ENCODE results near the gene HDLBP. TPM values are rescaled to one million over a fixed set of nuclear protein-coding genes. Genes with fewer than 3 reads are reported as not detected.

Gene HDLBP
- total RNA-seq, 1 donor from 2014 or later: 300 TPM

DNA sequence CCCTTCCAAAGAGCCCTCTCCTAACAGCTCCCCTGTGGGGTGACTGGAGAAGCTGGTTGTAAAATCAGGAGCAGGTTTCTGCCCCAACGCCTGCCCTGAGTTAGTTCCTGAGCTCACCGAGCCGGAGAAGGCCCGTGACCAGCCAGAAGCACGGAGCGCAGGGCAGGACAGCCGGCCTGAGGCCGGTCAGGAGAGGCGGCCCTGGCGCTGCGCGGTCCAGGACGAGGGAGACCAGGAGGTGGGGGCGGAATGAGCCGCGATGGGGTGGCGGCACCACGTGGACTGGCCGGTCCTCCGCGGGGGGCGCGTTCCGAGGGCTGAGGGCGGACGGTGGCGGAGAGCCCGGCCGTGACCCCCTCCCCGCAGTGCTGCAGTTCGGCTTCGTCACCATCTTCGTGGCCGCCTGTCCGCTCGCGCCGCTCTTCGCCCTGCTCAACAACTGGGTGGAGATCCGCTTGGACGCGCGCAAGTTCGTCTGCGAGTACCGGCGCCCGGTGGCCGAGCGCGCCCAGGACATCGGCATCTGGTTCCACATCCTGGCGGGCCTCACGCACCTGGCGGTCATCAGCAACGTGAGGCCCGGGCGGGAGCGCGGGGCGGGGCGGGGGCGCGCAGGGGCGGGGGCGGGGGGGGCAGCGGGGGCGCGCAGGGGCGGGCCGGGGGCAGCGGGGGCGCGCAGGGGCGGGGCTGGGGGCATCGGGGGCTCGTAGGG is 98.0 kb downstream of the HDLBP start:
- Histone ChIP-seq H3K4me3 (peak overlapping the region; percentile 49 to 71), H3K27ac (peak overlapping the region; percentile 81), H3K4me1 (peaks cover 11% of the 10 kb centered on the region), H3K36me3 (no peaks in the 10 kb centered on the region), H3K27me3 (no peaks in the 10 kb centered on the region), H3K9me3 (no peaks in the 10 kb centered on the region)
- TF ChIP-seq, protein P1, sequence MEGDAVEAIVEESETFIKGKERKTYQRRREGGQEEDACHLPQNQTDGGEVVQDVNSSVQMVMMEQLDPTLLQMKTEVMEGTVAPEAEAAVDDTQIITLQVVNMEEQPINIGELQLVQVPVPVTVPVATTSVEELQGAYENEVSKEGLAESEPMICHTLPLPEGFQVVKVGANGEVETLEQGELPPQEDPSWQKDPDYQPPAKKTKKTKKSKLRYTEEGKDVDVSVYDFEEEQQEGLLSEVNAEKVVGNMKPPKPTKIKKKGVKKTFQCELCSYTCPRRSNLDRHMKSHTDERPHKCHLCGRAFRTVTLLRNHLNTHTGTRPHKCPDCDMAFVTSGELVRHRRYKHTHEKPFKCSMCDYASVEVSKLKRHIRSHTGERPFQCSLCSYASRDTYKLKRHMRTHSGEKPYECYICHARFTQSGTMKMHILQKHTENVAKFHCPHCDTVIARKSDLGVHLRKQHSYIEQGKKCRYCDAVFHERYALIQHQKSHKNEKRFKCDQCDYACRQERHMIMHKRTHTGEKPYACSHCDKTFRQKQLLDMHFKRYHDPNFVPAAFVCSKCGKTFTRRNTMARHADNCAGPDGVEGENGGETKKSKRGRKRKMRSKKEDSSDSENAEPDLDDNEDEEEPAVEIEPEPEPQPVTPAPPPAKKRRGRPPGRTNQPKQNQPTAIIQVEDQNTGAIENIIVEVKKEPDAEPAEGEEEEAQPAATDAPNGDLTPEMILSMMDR (IDR thresholded peaks at IDR 0.05): peak in 1 of 3 experiments; percentile 4
- TF ChIP-seq POLR2A (IDR thresholded peaks at IDR 0.05) (no peak), POLR2AphosphoS5 (IDR thresholded peaks at IDR 0.05; ENCODE audit: insufficient read depth in 1 of 2, low read depth in 1 of 2) (peak in 1 of 2 donors; percentile 71)
- DNase-seq (ENCODE audit: extremely low spot score in 2 of 2): no peak
- intact Hi-C loops (cut with DNase I): loop anchor here (10.0 kb wide), 1 partner anchor 113 kb away; the partner anchor contains the start of gene MTERF4

DNA sequence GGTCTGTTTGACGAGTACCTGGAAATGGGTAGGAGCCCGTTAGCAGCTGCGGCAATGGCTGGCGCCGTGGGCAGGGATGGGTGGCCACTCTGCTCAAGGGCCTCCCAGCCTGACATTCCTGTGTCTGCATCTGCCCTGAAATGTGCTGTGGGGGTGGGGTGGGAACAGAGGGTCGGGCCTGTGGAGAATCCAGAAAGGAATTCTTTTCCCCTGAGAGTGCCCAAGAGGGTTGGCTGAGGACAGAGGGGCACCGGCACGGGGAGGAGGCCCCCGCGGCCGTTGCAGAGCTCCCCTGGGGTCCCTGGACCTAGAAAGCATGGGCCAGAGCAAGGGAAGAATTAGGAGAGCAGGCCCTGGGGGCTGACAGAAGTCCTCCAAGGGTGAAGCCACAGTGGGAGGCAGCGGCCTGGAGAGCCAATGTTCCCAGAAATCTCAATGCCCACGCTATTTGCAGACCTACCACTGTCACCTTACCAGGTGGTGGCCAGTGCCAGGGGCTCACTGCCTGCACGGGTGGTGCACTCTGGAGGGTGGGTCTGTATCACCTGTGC is 99.2 kb downstream of the HDLBP start:
- Histone ChIP-seq H3K4me1 (peaks cover 11% of the 10 kb centered on the region), H3K36me3 (no peaks in the 10 kb centered on the region), H3K9me3 (no peaks in the 10 kb centered on the region), H3K27me3 (no peaks in the 10 kb centered on the region), H3K4me3 (no peak overlapping the region), H3K27ac (no peak overlapping the region)
- no peak for TF ChIP-seq POLR2A (IDR thresholded peaks at IDR 0.05)
- TF ChIP-seq, protein P1 (IDR thresholded peaks at IDR 0.05): no peak
- no peak for TF ChIP-seq POLR2AphosphoS5 (IDR thresholded peaks at IDR 0.05; ENCODE audit: insufficient read depth in 1 of 2, low read depth in 1 of 2)
- intact Hi-C loops (cut with DNase I): loop anchor here (10.0 kb wide), 1 partner anchor 111 kb away; the partner anchor contains the start of gene MTERF4
- DNase-seq (ENCODE audit: extremely low spot score in 2 of 2): no peak

DNA sequence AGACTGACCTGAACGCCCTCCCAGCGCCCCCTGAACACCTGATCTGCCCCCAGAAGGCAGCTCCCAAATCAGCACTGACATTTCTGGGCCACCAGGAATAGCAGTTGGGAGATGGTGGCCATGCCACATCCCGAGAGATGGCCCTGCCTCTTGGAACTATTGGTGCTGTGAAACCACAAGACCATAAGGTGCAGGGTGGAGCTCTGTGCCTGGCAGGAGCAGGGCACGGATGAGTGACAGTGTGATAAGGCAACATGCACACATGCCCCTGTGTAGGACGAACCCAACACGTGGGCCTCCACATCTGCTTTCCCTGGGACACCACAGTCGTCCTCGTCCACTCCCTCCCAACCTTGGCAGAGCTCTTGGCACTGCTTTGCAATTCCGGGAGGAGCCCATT is 100.1 kb downstream of the HDLBP start:
- no peak overlapping the region for H3K27ac ChIP-seq
- no peaks in the 10 kb centered on the region for H3K36me3 ChIP-seq
- no peaks in the 10 kb centered on the region for H3K27me3 ChIP-seq
- H3K4me3 ChIP-seq: no peak overlapping the region
- H3K9me3 ChIP-seq: no peaks in the 10 kb centered on the region
- peaks cover 11% of the 10 kb centered on the region for H3K4me1 ChIP-seq
- no peak for DNase-seq (ENCODE audit: extremely low spot score in 2 of 2)
- TF ChIP-seq POLR2A (IDR thresholded peaks at IDR 0.05): no peak
- intact Hi-C loops (cut with DNase I): loop anchor here (10.0 kb wide), 1 partner anchor 111 kb away; the partner anchor contains the start of gene MTERF4

DNA sequence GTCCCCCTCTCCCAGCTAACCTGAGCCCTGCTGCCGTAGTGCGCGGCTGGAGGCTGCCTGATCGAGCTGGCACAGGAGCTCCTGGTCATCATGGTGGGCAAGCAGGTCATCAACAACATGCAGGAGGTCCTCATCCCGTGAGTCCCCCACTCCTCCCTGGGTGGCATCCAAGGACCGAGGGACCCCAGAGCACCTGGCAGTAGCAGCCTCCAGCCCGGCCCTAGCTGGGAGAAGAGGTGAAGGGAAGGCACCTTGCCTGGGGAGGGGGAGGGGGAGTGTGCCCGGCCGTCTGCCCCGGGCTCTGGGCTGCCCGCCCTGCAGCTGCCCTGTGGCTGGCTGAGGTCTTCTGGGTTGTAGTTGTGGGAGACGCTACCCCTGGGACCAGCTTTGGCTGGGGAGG is 100.7 kb downstream of the HDLBP start:
- DNase-seq (ENCODE audit: extremely low spot score in 2 of 2): no peak
- no peaks in the 10 kb centered on the region for H3K27me3 ChIP-seq
- H3K4me3 ChIP-seq: no peak overlapping the region
- no peak overlapping the region for H3K27ac ChIP-seq
- intact Hi-C loops (cut with DNase I): loop anchor here (10.0 kb wide), 1 partner anchor 110 kb away; the partner anchor contains the start of gene MTERF4
- no peak for TF ChIP-seq POLR2AphosphoS5 (IDR thresholded peaks at IDR 0.05; ENCODE audit: insufficient read depth in 1 of 2, low read depth in 1 of 2)
- no peak for TF ChIP-seq POLR2A (IDR thresholded peaks at IDR 0.05)
- TF ChIP-seq, protein P1 (IDR thresholded peaks at IDR 0.05): no peak
- no peaks in the 10 kb centered on the region for H3K36me3 ChIP-seq
- no peaks in the 10 kb centered on the region for H3K9me3 ChIP-seq
- peaks cover 11% of the 10 kb centered on the region for H3K4me1 ChIP-seq

DNA sequence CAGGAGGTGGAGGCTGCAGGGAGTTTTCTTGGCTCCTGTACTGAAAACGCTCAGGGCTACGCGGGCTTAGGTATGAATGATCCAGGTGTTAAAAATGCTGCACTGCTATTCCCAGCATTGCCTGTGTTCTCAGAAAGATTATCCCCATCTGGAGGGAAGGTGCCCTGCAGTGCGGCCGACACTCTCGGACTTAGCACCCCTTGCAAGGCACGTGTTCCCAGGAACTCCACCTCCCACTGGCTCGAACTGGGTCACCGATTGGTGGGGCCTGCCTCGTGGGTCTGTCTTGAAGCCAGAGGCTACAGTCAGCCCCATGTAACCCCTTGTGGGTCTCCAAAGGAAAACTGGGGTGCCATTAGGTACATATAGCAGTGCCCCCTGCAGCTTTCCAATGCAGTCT is 101.3 kb downstream of the HDLBP start:
- H3K27me3 ChIP-seq: no peaks in the 10 kb centered on the region
- intact Hi-C loops (cut with DNase I): loop anchor here (10.0 kb wide), 1 partner anchor 109 kb away; the partner anchor contains the start of gene MTERF4
- no peak for DNase-seq (ENCODE audit: extremely low spot score in 2 of 2)
- TF ChIP-seq, protein P1 (IDR thresholded peaks at IDR 0.05): no peak
- TF ChIP-seq POLR2A (IDR thresholded peaks at IDR 0.05): no peak
- no peak for TF ChIP-seq POLR2AphosphoS5 (IDR thresholded peaks at IDR 0.05; ENCODE audit: insufficient read depth in 1 of 2, low read depth in 1 of 2)
- H3K36me3 ChIP-seq: no peaks in the 10 kb centered on the region
- no peaks in the 10 kb centered on the region for H3K9me3 ChIP-seq
- no peak overlapping the region for H3K27ac ChIP-seq
- H3K4me3 ChIP-seq: no peak overlapping the region
- H3K4me1 ChIP-seq: peaks cover 10% of the 10 kb centered on the region
